Transverse colon (tissue), 4 donors: ENCODE data around the gene TMEM98. TPM values are rescaled to one million over a fixed set of nuclear protein-coding genes. Genes with fewer than 3 reads are reported as not detected.

Experiments
- DNase-seq: peaks from one replicate; pipeline ENCODE4 v3.0.0-alpha.2; 2019
- H3K27ac ChIP-seq, 4 donors: fragments of 200-600 bp; sonication (generic); 2 replicates each; pipeline ENCODE4 v1.5.1; 2016 to 2018; ENCODE audit warnings: inconsistent platforms in 4 of 4
- H3K27me3 ChIP-seq: fragments of 200-600 bp; sonication (generic); 2 replicates; pipeline ENCODE4 v1.5.1; 2017; ENCODE audit warnings: inconsistent platforms
- H3K36me3 ChIP-seq, 4 donors: fragments of 200-600 bp; sonication (generic); 2 replicates each; pipeline ENCODE4 v1.5.1; 2017 to 2019; ENCODE audit warnings: inconsistent platforms in 4 of 4
- H3K4me1 ChIP-seq, 4 donors: fragments of 200-600 bp; sonication (generic); 2 replicates each; pipeline ENCODE4 v1.5.1; 2017 to 2020; ENCODE audit warnings: inconsistent platforms in 4 of 4
- H3K4me3 ChIP-seq, 4 donors: fragments of 200-600 bp; sonication (generic); 1 replicate in 1 of 4; 2 replicates in 3 of 4; pipeline versions ENCODE4 v1.5.1 to v1.6.1; 2017 to 2019; ENCODE audit warnings: inconsistent platforms in 4 of 4
- H3K9me3 ChIP-seq, 2 donors: fragments of 200-600 bp; sonication (generic); 2 replicates each; pipeline ENCODE4 v1.5.1; 2017 to 2019; ENCODE audit warnings: inconsistent platforms in 2 of 2
- CTCF ChIP-seq, 5 experiments: fragments of 200-600 bp in 3 of 5; fragments of 450-650 bp in 2 of 5; sonication (generic) in 3 of 5; IDR thresholded peaks; 1 replicate in 2 of 5; 2 replicates in 3 of 5; pipeline ENCODE4 v1.5.1; 2016 to 2017; ENCODE audit warnings: antibody characterized with exemption in 5 of 5, inconsistent platforms in 3 of 5, mild to moderate bottlenecking in 2 of 5, moderate library complexity in 1 of 5
- EP300 ChIP-seq: sonication (generic); formaldehyde crosslinking; IDR thresholded peaks from one replicate; pipeline ENCODE4 v1.6.1; 2017; ENCODE audit warnings: antibody characterized with exemption, low read depth
- POLR2A ChIP-seq: fragments of 450-650 bp; IDR thresholded peaks from one replicate; pipeline ENCODE4 v1.6.1; 2016; ENCODE audit warnings: antibody characterized with exemption, mild to moderate bottlenecking, moderate library complexity
- POLR2AphosphoS5 ChIP-seq, 3 donors: sonication (generic); formaldehyde crosslinking; IDR thresholded peaks; one replicate each; pipeline ENCODE4 v1.6.1; 2016; ENCODE audit warnings: antibody characterized with exemption in 3 of 3
- WGBS, 2 donors: methylation state at CpG; one replicate each; pipeline ENCODE4 v1.1.5; 2018; ENCODE audit warnings: low coverage in 1 of 2; 5-methylcytosine and 5-hydroxymethylcytosine counted together
- in situ Hi-C, 4 donors: fragments of 200-750 bp; cut with MboI; loops; one replicate each; pipeline versions ENCODE4 v1.15.0 to v1.15.1; 2017; ENCODE audit warnings: low sequenced_read_pairs in 3 of 4, low pct_ligation_motif_present in 1 of 4, low pct_unique_long_range_greater_than_20kb in 1 of 4
- intact Hi-C: fragments of 100-400 bp; cut with DNase I; formaldehyde crosslinking; loops from one replicate; pipeline ENCODE4 v1.15.1; 2023; ENCODE audit warnings: low total_unique reads
- total RNA-seq, 4 donors: library from RNA; depleted of rRNA; stranded (reverse); fragments of >200 nt; gene quantifications; one replicate each; pipeline ENCODE4 v1.1.0, GENCODE V29; 2016

TMEM98 gene
- total RNA-seq, 4 donors from 2014 or later, result 70.7 to 219 (median 175) TPM

- intact Hi-C loops (no loop called here), in situ Hi-C loops (no loop called here)
- Histone ChIP-seq H3K4me3 (no peak overlapping the region), H3K27me3 (no peaks in the 10 kb centered on the region), H3K36me3 (no peaks in the 10 kb centered on the region), H3K27ac (peak overlapping the region; percentile 71 to 81 (median 78)), H3K9me3 (no peaks in the 10 kb centered on the region), H3K4me1 (peaks cover 0 to 37% (median 26%) of the 10 kb centered on the region in 4 donors)
- TF ChIP-seq CTCF (IDR thresholded peaks at IDR 0.05) (no peak), EP300 (no peak), POLR2AphosphoS5 (IDR thresholded peaks at IDR 0.05) (no peak), POLR2A (no peak)
- DNase-seq, result no peak
Measured at GRCh38 chr17:32953045-32953444, 25.1 kb downstream of the TMEM98 start.

- TF ChIP-seq EP300 (no peak), CTCF (IDR thresholded peaks at IDR 0.05) (no peak), POLR2AphosphoS5 (IDR thresholded peaks at IDR 0.05) (peak in 1 of 3 donors; percentile 35), POLR2A (no peak)
- Histone ChIP-seq H3K36me3 (no peaks in the 10 kb centered on the region), H3K27me3 (no peaks in the 10 kb centered on the region), H3K9me3 (no peaks in the 10 kb centered on the region), H3K4me1 (peaks cover 0 to 46% (median 26%) of the 10 kb centered on the region in 4 donors), H3K4me3 (peak overlapping the region in 1 of 4 donors; percentile 1), H3K27ac (peak overlapping the region; percentile 71 to 81 (median 78))
- in situ Hi-C loops, result no loop called here
- DNase-seq, result no peak
- intact Hi-C loops, result no loop called here
- WGBS, 2 donors, result 43 to 83% methylated on average over 1 to 2 of the region's 2 CpGs
Measured at GRCh38 chr17:32953857-32954256, 25.9 kb downstream of the TMEM98 start.

- 50 to 90% methylated on average over 4 to 8 of the region's 8 CpGs for WGBS, 2 donors
- intact Hi-C loops, result no loop called here
- DNase-seq, result peak; percentile 88
Measured at GRCh38 chr17:32954477-32954876, 26.5 kb downstream of the TMEM98 start.

GRCh38 chr17:32955155-32955554, 27.2 kb downstream of the TMEM98 start:
- DNase-seq, result no peak
- 83% methylated on average over 1 of the region's 1 CpG; no CpG with 5 or more reads in 1 of the 2 donors for WGBS, 2 donors
- Histone ChIP-seq H3K9me3 (no peaks in the 10 kb centered on the region), H3K4me3 (no peak overlapping the region), H3K4me1 (peaks cover 0 to 46% (median 26%) of the 10 kb centered on the region in 4 donors), H3K27ac (peak overlapping the region; percentile 71 to 81 (median 78)), H3K36me3 (no peaks in the 10 kb centered on the region), H3K27me3 (no peaks in the 10 kb centered on the region)
- TF ChIP-seq EP300 (no peak), POLR2AphosphoS5 (IDR thresholded peaks at IDR 0.05) (no peak), CTCF (IDR thresholded peaks at IDR 0.05) (no peak), POLR2A (no peak)
- intact Hi-C loops (no loop called here), in situ Hi-C loops (no loop called here)

More at GRCh38 chr17:32954477-32954876, 26.5 kb downstream of the TMEM98 start:
- H3K36me3 ChIP-seq, result no peaks in the 10 kb centered on the region
- TF ChIP-seq POLR2A (peak; percentile 28), POLR2AphosphoS5 (IDR thresholded peaks at IDR 0.05) (peak in 2 of 3 donors; percentile 58 to 59), CTCF (IDR thresholded peaks at IDR 0.05) (no peak), EP300 (no peak)
- H3K4me1 ChIP-seq, result peaks cover 0 to 46% (median 26%) of the 10 kb centered on the region in 4 donors
- H3K27ac ChIP-seq, result peak overlapping the region; percentile 71 to 81 (median 78)
- H3K4me3 ChIP-seq, result no peak overlapping the region
- no peaks in the 10 kb centered on the region for H3K9me3 ChIP-seq
- in situ Hi-C loops, result no loop called here
- no peaks in the 10 kb centered on the region for H3K27me3 ChIP-seq
